Tibial artery (tissue), 4 donors: ENCODE data around the gene PRL.

Source experiments
- DNase-seq, 2 donors: peaks; one replicate each; pipeline ENCODE4 v3.0.0-alpha.2; 2019
- H3K27ac ChIP-seq, 2 donors: fragments of 200-600 bp; sonication (generic) in 1 of 2; 1 replicate in 1 of 2; 2 replicates in 1 of 2; pipeline ENCODE4 v1.5.1; 2018 to 2019; ENCODE audit warnings: mild to moderate bottlenecking in 1 of 2
- H3K27me3 ChIP-seq, 2 donors: fragments of 200-600 bp; sonication (generic) in 1 of 2; one replicate each; pipeline versions ENCODE4 v1.5.1 to v1.6.0; 2016 to 2019
- H3K36me3 ChIP-seq, 3 donors: fragments of 200-600 bp; sonication (generic) in 2 of 3; one replicate each; pipeline ENCODE4 v1.5.1; 2016 to 2019; ENCODE audit warnings: mild to moderate bottlenecking in 2 of 3
- H3K4me1 ChIP-seq, 4 donors: fragments of 200-600 bp; sonication (generic) in 2 of 4; 1 replicate in 3 of 4; 2 replicates in 1 of 4; pipeline ENCODE4 v1.5.1; 2016 to 2019
- H3K4me3 ChIP-seq, 2 donors: fragments of 200-600 bp; sonication (generic) in 1 of 2; 1 replicate in 1 of 2; 2 replicates in 1 of 2; pipeline ENCODE4 v1.5.1; 2018 to 2019; ENCODE audit warnings: mild to moderate bottlenecking in 2 of 2
- H3K9me3 ChIP-seq, 3 donors: fragments of 200-600 bp; sonication (generic) in 1 of 3; one replicate each; pipeline ENCODE4 v1.5.1; 2016 to 2019
- intact Hi-C: fragments of 100-400 bp; cut with DNase I; formaldehyde crosslinking; loops from one replicate; pipeline ENCODE4 v1.15.0; 2023; ENCODE audit warnings: low total_unique reads
- TF ChIP-seq, protein P1 (sequence below), 2 experiments: fragments of 200-600 bp in 1 of 2; fragments of 450-650 bp in 1 of 2; IDR thresholded peaks; one replicate each; pipeline ENCODE4 v1.5.1; 2017 to 2019; ENCODE audit warnings: antibody characterized with exemption in 2 of 2, mild to moderate bottlenecking in 1 of 2, moderate library complexity in 1 of 2

The PRL gene

DNA sequence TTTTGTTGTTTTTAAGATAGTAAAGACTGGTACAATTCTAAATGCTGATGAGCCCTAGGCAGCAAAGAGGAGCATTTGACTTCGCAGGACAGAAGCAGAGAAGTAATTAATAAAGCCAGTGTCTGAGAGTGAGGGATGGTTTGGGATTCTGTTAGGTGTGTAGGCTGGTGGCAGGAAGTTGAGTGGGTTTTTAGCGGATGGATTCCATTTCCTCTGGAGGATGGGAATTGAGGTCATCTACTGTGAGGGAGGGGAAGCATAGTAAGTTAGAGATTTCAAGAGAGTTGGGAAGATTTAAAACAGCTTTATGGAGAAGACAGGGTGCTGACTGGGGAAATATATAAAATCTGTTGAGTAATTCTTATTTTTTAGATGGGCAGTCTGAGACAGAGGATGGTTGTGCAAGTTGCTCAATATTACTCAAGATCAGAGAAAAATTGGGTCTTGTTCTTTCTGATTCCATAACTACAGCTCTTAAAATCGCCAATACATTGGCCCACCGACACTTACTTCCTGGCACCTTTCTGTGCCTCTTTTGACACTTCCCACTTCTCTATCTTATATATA is 48.8 kb downstream of the PRL start:
- intact Hi-C loops: no loop called here

DNA sequence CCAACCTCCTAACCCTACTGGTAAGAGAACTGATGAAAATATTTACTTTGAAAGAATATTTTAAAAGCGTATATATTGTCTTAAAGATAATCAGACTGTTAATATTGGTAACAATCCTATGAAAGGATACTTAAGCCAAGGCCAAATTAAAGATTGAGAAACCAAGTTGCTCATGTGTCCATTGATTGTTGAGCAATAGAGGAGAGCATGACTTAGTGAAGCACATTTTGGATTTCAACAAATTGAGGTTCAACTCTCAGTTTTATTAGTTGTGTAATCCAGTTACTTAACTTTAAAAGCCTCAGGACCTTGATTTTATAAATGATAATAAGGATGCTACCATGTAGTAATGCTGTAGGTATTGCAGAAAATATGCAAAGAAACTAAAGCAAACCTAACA is 56.8 kb downstream of the PRL start:
- Histone ChIP-seq H3K27ac (no peak overlapping the region), H3K27me3 (no peaks in the 10 kb centered on the region), H3K9me3 (no peaks in the 10 kb centered on the region), H3K4me1 (peaks cover 0 to 18% (median 0%) of the 10 kb centered on the region in 4 donors), H3K36me3 (no peaks in the 10 kb centered on the region), H3K4me3 (no peak overlapping the region)
- intact Hi-C loops: loop anchor here (5.0 kb wide), 1 partner anchor 1772 kb away; no protein-coding TSS in a partner anchor
- DNase-seq: no peak
- TF ChIP-seq, protein P1, sequence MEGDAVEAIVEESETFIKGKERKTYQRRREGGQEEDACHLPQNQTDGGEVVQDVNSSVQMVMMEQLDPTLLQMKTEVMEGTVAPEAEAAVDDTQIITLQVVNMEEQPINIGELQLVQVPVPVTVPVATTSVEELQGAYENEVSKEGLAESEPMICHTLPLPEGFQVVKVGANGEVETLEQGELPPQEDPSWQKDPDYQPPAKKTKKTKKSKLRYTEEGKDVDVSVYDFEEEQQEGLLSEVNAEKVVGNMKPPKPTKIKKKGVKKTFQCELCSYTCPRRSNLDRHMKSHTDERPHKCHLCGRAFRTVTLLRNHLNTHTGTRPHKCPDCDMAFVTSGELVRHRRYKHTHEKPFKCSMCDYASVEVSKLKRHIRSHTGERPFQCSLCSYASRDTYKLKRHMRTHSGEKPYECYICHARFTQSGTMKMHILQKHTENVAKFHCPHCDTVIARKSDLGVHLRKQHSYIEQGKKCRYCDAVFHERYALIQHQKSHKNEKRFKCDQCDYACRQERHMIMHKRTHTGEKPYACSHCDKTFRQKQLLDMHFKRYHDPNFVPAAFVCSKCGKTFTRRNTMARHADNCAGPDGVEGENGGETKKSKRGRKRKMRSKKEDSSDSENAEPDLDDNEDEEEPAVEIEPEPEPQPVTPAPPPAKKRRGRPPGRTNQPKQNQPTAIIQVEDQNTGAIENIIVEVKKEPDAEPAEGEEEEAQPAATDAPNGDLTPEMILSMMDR (IDR thresholded peaks at IDR 0.05): no peak

More for the DNA sequence above, 48.8 kb downstream of the PRL start:
- H3K27me3 ChIP-seq: no peaks in the 10 kb centered on the region
- peaks cover 0 to 27% (median 6%) of the 10 kb centered on the region in 4 donors for H3K4me1 ChIP-seq
- H3K9me3 ChIP-seq: no peaks in the 10 kb centered on the region
- TF ChIP-seq, protein P1 (IDR thresholded peaks at IDR 0.05): no peak
- DNase-seq: no peak
- no peaks in the 10 kb centered on the region for H3K36me3 ChIP-seq
- H3K27ac ChIP-seq: no peak overlapping the region
- H3K4me3 ChIP-seq: no peak overlapping the region

- no peak for DNase-seq
- TF ChIP-seq, protein P1 (IDR thresholded peaks at IDR 0.05): no peak
- peaks cover 0 to 18% (median 0%) of the 10 kb centered on the region in 4 donors for H3K4me1 ChIP-seq
- H3K9me3 ChIP-seq: no peaks in the 10 kb centered on the region
- H3K4me3 ChIP-seq: no peak overlapping the region
- no peaks in the 10 kb centered on the region for H3K36me3 ChIP-seq
- no peak overlapping the region for H3K27ac ChIP-seq
- H3K27me3 ChIP-seq: no peaks in the 10 kb centered on the region
- intact Hi-C loops: no loop called here
Observed at GRCh38 chr6:22239261-22239921, 57.4 kb downstream of the PRL start.

DNA sequence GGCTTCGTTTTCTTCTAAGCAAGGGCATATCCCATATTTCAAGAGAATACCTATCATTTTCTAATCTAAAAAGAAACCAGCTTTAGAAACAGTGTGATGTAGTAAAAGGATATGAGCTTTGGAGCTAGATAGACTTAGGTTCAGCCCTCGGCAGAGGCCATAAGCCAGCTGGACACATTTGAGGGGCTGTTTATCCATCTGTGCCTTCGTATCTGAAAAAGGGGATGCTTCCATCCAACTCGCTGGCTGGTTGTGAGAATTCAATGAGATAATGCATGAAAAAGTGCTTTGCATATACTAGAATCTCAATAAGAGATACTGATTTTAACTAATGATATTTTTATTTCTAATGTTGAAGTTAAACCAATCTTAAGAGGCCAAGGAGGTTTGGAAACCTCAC is 58.0 kb downstream of the PRL start:
- H3K4me3 ChIP-seq: no peak overlapping the region
- intact Hi-C loops: no loop called here
- H3K9me3 ChIP-seq: no peaks in the 10 kb centered on the region
- H3K36me3 ChIP-seq: no peaks in the 10 kb centered on the region
- peaks cover 0 to 18% (median 0%) of the 10 kb centered on the region in 4 donors for H3K4me1 ChIP-seq
- TF ChIP-seq, protein P1 (IDR thresholded peaks at IDR 0.05): no peak
- H3K27ac ChIP-seq: no peak overlapping the region
- DNase-seq: no peak
- H3K27me3 ChIP-seq: no peaks in the 10 kb centered on the region

DNA sequence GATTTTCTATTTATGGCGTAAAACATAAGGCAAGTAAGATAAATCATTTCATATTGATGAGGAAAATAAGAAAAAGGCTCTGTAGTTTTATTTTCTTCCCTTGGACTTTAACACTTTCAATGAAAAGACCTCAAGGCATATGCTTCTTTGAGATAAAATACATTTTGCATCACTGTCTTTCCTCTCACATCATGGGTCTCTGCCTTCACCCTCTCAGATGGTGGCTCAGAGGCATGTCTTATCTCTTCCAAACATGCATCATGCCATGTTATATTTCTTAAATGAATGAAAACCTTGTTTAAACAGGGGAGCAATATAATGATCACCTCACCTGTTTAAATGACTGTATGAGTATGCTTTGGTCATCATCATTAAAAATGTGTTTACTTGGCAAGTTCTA is 59.3 kb downstream of the PRL start:
- intact Hi-C loops: no loop called here
- Histone ChIP-seq H3K27ac (no peak overlapping the region), H3K4me1 (peaks cover 0 to 18% (median 0%) of the 10 kb centered on the region in 4 donors), H3K36me3 (no peaks in the 10 kb centered on the region), H3K9me3 (no peaks in the 10 kb centered on the region), H3K4me3 (no peak overlapping the region), H3K27me3 (no peaks in the 10 kb centered on the region)
- no peak for DNase-seq
- TF ChIP-seq, protein P1 (IDR thresholded peaks at IDR 0.05): no peak
